Measurements from ENCODE around the gene ANGPTL2.
"Not testable (repeated sequence)": the region's sequence is repeated elsewhere in the genome, so short reads cannot be mapped to it uniquely, and the experiment has no call there.

The ANGPTL2 gene

DNA sequence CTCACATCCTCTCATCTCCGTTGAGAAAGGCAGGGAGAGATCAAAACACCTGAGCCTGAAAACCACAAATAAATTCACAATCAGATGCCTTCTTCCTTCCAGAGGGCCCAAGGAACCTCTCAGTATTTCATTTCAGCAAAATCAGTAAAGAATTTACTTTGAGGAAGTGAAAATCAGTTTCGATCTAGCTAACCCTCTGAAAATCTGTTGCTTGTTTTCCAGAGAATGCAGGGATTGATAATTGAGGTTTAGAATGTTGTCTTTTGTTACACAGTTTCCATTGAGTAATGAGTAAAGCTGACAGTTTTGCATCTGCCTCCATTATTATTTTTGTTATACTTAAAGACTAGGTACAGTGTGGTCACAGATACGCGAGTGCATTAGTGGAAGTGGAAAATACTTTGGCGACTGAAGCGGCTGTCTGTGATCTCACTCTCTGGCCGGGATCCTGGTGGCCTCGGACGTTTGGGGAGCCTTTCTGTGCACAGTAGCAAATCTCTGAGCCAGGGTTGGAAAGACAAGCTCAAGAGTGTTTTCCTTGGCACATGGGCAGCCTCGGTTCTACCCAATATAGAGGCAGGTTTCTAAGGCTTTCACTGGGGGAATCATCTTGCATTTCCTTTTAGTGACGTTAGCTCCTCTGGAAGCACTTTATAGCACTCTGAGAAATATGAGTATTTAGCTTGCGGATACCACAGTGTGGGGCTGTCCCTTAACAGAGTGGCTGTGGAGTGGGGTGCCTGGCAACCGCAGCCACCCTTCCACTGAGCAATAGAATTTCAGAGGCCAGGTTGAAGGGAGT, 32.2 kb upstream of the ANGPTL2 start:
- DNase-seq (ENCODE audit: low spot score): no peak

DNA sequence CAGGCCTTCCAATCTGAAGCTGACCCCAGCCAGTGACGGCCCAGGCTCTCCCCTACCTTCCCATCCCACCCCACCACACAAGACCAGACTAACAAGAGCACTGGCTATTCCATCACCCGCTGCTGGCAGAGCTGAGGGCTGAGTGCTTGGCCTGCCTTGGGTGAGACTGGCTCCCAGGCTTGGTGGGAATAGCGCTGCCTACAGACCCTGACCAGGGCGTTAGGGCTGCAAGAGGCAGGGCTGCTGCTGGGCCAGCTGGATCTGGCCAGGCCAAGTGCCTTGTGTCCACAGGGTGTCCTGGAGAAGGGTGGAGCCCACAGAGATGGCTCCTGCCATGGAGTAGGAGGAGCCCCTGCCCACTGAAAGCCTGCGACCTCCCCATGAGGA, 31.6 kb upstream of the ANGPTL2 start:
- DNase-seq (ENCODE audit: low spot score): no peak

DNA sequence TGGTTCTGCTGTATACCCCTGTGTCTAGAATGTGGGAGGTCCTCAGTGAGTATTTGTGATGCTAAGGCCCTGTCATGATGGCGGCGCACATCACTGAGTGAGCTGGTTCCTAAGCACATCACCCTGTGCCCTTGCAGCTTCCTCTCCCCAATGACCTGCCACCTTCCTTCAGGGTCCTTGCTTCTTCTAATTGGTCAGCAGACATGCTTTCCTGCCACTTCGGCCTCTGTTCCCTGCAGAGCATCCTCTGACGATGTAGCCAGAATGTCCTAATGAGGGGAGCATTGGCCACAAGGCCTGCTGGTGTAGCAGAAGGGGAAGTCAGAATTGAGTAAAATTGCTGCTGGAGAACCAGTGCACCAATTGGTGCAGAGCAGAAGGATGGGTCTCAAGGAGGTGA, 31.1 kb upstream of the ANGPTL2 start:
- no peak for DNase-seq (ENCODE audit: low spot score)

DNA sequence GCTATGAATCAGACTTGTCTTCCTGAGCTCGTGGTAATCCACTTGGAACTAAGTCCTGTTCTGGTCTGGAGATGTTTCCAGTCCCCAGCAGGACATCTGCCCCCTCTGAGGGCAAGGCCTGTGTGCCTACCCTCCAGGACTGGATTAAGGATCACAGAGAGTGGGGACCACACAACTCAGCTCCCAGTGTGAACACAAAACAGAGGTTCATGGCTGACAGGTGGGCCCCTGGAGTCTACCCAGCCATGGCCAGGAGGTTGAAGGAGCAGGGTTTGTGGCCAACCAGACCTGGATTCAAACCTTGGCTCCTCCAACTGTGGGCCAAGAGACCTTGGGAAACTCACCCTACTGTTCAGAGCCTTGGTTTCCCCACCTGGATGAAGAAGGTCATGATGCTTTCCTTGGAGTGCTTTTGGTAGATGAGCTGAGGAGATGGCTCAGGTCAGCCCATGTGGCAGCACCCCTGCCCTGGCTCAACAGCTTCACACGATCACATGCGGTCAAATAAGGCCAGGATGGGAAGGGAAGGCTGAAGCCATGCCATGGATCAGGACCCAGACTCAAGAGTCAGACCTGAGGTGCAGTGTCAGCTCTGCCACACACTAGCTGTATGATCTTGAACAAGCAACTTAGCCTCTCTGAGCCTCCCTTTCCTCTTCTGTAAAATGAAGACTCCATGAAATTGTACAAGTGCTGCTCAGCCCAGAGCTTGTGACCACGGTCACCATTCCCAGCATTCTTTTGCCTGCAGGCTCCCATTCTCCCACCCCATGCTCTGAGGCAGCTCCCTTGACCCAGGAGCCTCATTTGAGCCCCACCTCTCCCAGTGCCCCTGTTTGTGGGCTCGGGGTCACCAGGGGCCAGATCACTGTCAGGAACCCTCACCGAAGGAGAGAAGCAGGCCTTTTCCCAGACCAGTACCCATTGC, 27.3 kb upstream of the ANGPTL2 start:
- DNase-seq (ENCODE audit: low spot score): no peak

DNA sequence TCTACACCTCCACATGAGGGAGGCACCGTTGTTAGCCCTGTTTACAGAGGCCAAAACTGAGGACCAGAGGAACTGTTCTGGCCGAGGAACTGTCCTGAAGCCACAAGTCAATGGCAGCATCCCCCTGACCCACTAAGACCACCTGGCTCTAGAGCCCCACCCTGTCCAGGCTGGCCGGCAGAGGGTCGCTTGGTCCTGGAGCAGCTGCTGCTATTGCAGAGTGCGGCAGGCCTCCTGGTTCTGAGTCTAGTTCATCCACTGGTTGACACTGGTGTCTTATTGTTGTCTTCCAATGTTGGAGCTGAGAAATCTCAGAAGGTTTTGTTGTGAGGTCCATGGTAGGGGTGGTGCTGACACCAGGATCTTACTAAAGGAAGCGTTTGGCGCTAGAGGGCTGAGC, 26.6 kb upstream of the ANGPTL2 start:
- no peak for DNase-seq (ENCODE audit: low spot score)

DNA sequence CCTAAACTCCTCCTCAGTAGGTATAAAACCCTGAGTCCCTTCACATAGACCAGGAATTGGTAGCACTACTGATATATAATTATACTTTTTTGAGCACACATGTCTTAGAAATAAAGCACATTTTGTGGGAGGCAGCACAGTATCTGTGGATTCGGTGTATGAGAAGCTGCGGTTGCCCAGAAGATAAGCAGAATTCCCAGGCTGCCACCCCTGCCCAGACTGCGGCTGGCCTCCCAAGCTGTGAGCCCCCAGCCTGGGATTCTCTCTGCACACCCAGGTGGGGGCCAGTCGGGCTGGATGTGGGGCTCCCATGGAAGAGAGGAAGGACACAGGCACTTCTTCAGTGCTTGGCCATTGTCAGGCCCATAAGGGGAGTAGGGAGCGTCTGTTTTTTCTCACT, 25.6 kb upstream of the ANGPTL2 start:
- no peak for DNase-seq (ENCODE audit: low spot score)

DNA sequence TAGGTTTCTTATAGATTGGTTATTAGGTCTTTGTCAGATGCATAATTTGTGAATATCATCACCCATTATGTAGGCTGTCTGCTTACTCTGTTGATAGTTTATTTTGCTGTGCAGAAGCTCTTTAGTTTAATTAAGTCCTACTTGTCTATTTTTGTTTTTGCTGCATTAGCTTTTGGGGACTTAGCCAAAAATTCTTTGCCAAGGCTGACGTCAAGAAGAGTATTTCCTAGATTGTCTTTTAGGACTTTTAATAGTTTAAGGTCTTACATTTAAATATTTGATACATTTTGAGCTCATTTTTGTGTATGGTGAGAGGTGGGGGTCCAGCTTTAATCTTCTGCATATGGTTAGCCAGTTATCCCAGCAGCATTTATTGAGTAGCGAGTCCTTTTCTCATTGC, 24.8 kb upstream of the ANGPTL2 start:
- no peak for DNase-seq (ENCODE audit: low spot score)

DNA sequence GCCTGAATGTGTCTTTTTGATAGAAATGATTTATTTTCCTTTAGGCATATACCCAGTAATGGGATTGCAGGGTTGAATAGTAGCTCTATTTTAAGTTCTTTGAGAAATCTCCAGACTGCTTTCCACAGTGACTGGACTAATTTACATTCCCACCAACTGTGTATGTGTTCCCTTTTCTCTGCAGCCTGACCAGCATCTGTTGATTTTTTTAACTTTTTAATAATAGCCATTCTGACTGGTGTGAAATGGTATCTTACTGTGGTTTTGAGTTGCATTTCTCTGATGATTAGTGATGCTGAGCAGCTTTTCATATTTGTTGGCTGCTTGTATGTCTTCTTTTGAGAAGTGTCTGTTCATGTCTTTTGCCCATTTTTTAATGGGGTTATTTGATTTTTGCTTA, 24.4 kb upstream of the ANGPTL2 start:
- not testable (repeated sequence) for DNase-seq (ENCODE audit: low spot score)

DNA sequence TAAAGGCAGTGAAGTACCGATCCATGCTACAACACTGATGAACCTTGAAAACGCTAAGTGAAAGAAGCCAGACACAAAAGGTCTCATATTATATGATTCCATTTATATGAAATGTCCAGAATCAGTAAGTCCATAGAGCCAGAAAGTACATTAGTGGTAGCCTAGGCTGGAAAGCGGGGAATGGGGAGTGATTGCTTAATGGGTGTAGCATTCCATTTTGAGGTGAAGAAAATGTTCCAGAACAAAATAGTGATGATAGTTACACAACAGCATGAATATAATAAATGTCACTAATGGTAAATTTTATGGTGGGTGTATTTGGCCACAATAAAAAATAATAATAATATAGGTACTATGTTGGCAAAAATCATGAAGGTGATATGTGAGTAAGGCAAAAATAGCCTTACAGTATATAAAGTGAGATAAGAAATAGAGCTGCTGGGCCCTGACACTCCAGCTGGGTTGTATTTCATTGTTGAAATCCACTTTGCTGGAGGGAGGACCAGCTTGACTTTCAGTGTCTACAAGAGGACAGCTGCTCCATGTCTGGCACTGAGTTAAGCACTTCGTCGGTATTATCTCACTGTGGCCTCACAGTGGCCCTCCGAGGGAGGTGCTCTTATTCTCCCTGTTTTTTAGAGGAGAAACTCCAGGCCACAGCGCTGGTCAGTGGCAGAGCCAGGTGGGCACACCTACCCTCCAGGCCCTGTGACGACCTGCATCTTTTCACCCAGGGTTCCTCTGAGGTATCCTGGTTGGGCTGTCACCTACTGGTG, 22.4 kb upstream of the ANGPTL2 start:
- DNase-seq (ENCODE audit: low spot score): no peak

DNA sequence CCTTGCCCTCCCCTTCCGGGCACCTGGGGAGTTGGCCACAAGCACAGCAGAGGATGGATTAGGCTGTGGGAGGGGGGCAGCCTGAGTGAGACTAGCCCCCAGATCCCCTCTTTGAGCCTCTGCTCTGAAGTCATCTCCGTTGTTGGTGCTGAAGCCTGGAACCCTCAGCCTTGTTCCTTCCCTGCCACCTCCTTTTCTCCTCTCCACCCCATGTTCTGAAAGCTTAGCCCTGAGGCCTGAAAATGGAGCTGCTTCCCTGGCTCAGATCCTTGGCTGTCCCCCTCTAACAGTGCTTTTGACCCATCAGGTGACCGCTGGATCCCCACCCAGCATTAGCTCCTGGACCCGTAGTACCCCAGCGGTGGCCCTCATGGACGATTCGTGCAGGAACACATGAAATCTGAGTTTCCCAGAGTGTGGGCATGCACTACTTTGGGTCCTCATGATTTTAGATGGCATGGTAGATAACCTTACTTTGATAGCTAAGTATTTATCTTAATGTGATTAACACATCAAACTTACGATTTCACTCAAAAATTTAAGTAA, 21.6 kb upstream of the ANGPTL2 start:
- no peak for DNase-seq (ENCODE audit: low spot score)

DNA sequence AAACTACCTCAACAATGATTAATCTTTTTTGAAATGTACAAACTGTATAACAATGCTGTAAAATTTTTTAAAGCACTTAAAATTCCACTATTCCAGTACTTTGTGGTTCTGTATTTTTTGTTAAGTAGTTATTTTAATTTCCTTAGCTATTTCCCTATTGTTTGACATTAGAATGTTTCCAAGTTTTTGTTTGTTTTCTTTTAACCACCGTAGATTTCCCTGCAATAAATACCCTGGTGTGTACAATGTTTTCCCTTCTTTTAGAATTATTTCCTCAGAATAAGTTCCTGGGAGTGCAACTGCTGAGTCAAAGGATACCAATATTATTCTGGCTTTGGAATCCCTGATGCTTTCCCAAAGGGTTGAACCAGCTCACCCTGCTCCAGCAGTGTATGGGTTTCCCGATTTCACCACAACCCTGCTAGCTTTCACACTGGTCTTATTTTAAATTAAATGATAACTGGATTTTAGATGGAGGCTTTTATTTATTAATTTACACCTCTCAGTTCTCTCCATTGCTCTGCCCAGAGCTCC, 20.6 kb upstream of the ANGPTL2 start:
- no peak for DNase-seq (ENCODE audit: low spot score)

DNA sequence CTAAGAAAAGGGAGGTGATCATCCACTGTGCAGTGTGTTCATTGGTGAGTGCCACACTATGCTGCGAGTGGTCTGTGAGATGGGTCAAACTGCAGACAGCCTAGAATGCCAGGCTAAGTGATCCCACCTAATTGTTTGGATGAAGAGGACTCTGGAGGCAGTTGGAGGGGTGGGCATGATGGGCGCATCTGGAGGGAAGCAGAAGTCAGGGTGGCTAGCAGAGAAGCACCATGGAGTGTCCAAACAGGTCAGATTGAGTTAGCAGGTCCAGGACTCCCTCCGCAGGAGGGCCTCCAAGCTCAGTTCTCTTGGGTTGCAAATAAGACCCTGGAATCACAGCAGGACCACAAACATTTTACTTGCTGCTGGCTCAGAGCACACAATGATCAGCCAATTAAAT, 19.9 kb upstream of the ANGPTL2 start:
- no peak for DNase-seq (ENCODE audit: low spot score)

DNA sequence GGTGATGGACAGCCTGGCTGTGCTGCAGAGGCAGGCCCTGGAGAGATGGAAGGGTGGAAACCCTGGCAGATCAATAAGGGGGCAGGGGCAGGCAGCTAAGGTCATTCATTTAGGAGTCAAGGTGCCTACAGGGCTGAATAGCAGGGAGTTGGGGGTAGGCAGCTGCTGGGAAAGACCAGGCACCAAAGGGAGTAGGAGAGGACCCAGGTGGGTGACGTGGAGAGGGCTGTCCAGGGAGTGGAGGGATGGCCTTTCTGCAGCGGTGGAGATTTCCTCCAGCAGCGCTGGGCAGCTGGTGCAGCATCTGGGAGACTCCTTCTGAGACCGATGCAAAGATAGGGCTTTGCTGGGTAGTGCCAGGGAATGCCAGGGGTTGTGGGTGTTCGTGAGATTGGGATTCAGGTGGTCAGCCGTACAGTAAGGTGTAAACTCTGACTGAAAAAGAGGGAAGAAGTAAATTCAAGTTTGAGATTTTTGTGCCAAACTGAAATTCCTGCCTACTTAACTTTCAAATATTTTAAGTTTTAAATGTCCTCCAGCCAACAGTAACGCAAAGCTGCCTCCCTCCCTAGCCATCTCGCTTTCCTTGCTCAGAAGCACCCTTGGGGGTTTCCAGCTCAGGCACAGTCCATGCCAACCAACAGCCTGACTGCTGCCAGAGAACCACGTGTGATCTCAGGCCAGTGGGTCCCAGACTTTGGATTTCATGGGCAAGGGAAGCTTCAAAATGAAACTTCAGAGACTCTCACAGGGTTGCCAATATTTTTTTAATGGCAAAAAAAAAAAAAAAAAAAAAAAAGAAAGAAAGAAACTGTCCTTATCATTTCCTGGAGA, 18.6 kb upstream of the ANGPTL2 start:
- no peak for DNase-seq (ENCODE audit: low spot score)

DNA sequence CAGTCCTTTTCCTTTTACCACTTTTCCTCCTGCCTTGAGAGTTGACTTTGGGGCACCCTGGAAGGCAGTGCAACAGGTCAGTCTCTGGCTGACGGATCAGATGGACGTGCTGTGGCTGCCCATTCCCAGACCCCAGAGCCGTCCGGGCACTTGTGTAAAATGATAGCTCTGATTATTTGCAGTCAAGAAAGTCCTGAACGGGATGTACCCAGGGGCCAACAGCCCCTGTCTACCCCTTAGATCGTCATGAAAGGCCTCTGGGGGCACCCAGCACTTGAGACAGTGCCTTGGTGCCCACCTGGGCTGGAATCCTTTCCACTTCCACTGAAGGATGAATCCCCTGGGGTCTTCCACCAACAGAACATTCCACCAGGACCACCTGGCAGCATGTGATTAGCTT, 17.7 kb upstream of the ANGPTL2 start:
- DNase-seq (ENCODE audit: low spot score): no peak

DNA sequence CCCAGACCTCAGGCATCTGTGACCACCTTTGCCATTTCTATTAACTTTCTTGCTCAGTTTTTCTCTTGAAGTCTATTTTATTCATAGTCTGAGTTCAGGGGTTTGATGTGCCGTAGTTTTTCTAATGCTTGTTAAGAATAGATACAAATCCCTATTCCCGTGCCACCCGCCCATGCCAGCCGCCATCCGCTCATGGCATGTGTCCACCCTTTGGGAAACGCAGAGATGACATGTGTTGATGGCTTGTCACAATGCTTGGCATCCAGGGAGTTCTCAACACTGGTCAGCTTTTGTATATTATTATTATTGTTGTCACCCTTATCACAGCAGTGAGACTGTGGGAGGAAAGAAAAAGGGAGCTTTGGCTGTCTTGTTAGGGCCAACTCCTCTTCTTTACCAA, 17.3 kb upstream of the ANGPTL2 start:
- no peak for DNase-seq (ENCODE audit: low spot score)

DNA sequence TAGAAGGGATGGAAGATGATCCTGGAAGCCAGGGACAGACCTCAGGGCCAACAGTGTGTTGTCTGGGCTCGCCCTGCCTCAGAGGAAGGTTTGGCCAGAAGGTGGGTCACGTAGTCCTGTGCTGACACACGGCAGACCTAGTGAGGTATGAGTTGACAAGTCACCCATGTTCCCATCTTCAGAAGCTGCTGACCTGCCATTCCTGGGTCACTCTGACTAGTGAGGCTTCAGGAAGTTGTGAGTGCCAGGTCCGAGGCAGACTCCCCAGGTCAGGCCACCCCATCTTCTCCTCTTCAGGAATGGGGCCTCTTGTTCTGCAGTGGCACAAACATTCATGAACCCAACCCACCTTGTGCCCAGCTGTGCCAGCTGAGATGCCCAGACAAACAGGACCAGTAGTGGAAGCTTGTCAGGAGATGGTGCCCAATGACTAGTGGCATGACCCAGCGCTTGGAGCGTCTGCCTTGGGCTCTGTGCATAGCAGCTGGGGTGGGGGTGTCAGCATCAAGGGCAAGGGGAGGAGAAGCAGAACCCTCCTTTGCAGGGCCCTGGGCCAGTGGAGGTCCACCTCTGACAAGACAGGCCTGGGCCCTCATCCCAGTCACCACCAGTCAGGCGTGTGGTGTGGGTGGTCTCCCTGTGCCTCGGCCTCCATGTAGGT, 16.8 kb upstream of the ANGPTL2 start:
- DNase-seq (ENCODE audit: low spot score): no peak

DNA sequence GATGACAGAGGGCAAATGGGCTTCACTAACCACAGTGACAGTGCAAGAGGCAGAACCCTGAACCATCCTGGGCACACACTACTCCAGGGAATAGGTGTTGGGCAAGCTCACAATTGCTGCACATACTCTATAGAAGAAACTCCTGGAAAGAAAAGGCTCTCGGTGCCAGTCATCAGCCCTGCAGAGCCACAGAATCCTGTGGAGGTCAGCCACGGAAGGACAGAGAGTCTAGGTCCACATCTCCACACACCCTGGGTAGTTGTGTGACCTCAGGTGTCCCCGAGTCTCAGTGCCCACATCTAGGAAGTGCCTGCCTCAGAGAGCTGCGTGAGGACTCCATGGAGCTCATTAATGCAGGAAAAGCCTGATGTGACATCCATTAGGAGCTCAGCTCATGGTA, 16.0 kb upstream of the ANGPTL2 start:
- no peak for DNase-seq (ENCODE audit: low spot score)

DNA sequence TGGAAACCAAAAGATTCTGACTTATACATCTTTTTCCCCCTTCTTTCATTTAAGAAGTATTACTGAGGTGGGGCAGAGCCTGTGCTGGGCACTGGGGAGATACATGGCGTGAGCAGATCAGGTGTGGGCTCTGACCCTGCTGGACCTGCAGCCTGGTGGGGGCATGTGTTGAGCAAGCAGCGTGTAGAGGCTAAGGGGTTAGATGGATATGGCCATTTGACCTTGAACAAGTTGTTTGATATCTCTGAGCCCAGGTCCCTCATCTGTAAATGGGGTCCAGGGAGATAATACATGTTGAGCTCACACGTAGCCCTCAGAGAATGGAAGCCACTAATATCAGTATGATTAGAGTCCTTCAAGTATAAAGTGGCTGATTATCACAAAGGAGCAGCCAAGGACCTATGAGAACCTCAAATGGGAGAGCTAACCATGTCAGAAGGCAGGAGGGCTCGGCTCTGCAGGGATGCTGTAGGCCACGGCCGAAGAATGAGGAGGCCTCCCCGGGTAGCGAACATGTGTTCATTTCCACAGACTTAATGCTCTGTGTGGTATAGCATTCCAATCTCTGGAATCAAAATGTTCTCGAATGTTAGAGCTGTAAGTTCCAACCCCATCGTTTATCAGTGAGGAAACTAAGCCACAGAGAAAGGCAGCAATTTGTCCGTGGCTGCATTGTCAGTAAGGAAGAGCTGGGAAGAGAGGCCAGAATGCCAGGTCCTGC, 15.4 kb upstream of the ANGPTL2 start:
- no peak for DNase-seq (ENCODE audit: low spot score)

DNA sequence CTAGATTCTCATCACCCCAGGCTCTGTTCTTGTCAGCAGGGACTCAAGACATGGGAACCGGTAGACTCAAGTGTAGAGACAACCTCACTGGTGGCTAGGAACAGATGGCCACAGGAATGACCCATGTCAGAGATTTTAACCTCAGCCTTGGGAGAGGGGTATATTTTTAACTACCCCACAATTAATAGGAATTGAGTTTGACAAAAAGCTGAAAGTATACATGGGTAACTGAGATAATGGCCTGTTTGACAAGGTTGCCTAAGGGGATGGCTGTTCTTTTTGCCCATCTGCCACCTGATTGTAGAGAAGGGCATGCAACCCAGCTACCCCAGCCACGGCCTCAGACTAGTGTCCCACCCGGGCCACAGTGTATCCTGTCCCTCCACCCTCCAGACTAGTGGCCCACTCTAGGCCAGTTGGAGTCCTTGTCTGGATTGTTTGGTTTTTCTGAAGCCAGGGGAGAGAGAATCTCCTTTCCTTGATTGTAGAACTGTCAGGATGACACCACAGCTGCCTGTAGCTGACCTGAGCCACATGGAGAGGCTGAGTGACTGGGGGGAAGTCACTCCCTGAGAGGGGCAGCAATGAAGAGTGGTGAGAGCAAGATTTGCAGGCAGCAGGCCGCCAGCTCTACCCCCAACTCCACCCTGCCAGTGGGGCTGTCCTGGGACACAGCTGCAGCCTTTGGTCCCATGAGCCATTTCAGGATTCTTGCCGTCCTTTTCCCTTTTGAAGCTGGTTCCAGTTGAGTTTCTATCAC, 14.6 kb upstream of the ANGPTL2 start:
- DNase-seq (ENCODE audit: low spot score): no peak

Measured in RKO (cell line).